Pancreas (tissue), 10 donors: Measurements from ENCODE around the gene EOLA1. TPM values are rescaled to one million over a fixed set of nuclear protein-coding genes. Genes with fewer than 3 reads are reported as not detected.
"Not testable (repeated sequence)": the region's sequence is repeated elsewhere in the genome, so short reads cannot be mapped to it uniquely, and the experiment has no call there.

Source experiments
- ATAC-seq, 4 donors: fragments of 200-7000 bp; cut with Tn5 transposase; one replicate each; pipeline versions ENCODE4 v1.8.0 to v1.9.1; 2020; ENCODE audit warnings: mild to moderate bottlenecking in 4 of 4, moderate library complexity in 4 of 4
- DNase-seq, 6 donors: peaks; one replicate each; pipeline ENCODE4 v3.0.0-alpha.2; 2020
- FAIRE-seq: peaks from 2 replicates; lab custom pipeline; 2012; peaks lifted over from hg19 to GRCh38; lab: Jason Lieb, UNC
- H3K27ac ChIP-seq, 4 donors: fragments of 200-600 bp; sonication (generic); 1 replicate in 3 of 4; 2 replicates in 1 of 4; pipeline versions ENCODE4 v1.5.0 to v1.8.0; 2020
- H3K27me3 ChIP-seq, 4 donors: fragments of 200-600 bp; one replicate each; pipeline ENCODE4 v1.8.0; 2021
- H3K36me3 ChIP-seq, 3 donors: fragments of 200-600 bp; sonication (generic) in 1 of 3; one replicate each; pipeline versions ENCODE4 v1.5.0 to v1.8.0; 2020 to 2021
- H3K4me1 ChIP-seq, 3 donors: fragments of 200-600 bp; one replicate each; pipeline ENCODE4 v1.8.0; 2021
- H3K4me3 ChIP-seq, 4 donors: fragments of 200-600 bp; sonication (generic) in 2 of 4; one replicate each; pipeline versions ENCODE4 v1.5.0 to v1.8.0; 2020 to 2021
- H3K9me3 ChIP-seq, 4 donors: fragments of 200-600 bp; one replicate each; pipeline ENCODE4 v1.8.0; 2021
- WGBS, 2 donors: extraction: QIAGEN DNeasy Blood & Tissue Kit; methylation state at CpG; one replicate each; pipeline ENCODE4 v1.1.7; 2013; 5-methylcytosine and 5-hydroxymethylcytosine counted together
- intact Hi-C, 3 donors: fragments of 100-400 bp; cut with DNase I; formaldehyde crosslinking; loops; one replicate each; pipeline versions ENCODE4 v1.11.1 to v1.14.2; 2022
- polyA plus RNA-seq, 2 donors: library from polyadenylated mRNA; stranded (reverse); fragments of 200-250 nt; gene quantifications; one replicate each; pipeline ENCODE4 v1.2.3, GENCODE V29; 2013
- total RNA-seq, 6 donors: library from RNA; stranded (reverse); fragmentation: NEBNext Ultra II Directional in 4 of 6; extraction: Animal tissue kit (Norgen Biotek cat#: 25700) in 4 of 6; gene quantifications; one replicate each; pipeline versions ENCODE4 v1.2.1 to v1.2.4, GENCODE V29; 2021 to 2023
- TF ChIP-seq, protein P1 (sequence below), 4 donors: fragments of 200-600 bp; sonication (generic) in 3 of 4; IDR thresholded peaks; one replicate each; pipeline versions ENCODE4 v1.5.0 to v1.8.0; 2021; ENCODE audit warnings: antibody characterized with exemption in 4 of 4
- donor health status: healthy with polysubstance abuse.
- donor health status: DM: no; HTN: no; CAD: no; lungs with moderate emphysema.
- donor health status: DM: no; HTN: no; CAD: no.
- donor health status: control.
- donor health status: control.
- donor health status: Bipolar disorder and iron deficiency.
- donor health status: DM: yes; HTN: yes; CAD: no.
- donor health status: DM: no; HTN: no; CAD: no.
- donor health status: DM: no; HTN: no; CAD: no.
- donor health status: DM: yes; HTN: yes; CAD: no.

Gene EOLA1
- total and polyA plus RNA-seq, 8 donors, result 11.0 to 19.1 (median 11.7) TPM

DNA sequence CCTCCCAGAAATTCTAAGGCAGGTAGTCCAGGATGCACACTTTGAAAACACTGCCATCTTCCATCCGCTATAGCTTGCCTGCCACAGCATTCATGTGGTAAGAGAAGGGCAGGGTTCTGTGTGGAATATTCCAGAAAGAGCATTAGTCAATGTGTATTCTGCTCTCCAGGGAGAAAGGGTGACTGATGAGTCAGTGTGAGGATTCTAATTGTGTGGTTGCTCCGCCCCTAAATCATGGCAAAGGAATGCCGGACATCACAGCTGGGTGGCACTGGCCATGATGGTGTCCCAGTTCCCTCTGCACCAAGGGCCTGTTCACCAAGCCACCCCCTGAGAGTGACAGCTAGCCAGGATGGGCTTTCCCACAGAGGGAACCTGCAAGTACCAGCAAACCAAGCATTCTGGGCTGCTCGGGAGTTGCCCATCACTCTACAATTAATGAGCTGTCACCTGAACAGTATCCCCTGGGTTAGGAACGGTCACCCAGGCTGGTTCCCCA, 45.2 kb upstream of the EOLA1 start:
- Histone ChIP-seq H3K4me3 (no peak overlapping the region), H3K27ac (no peak overlapping the region), H3K4me1 (no peaks in the 10 kb centered on the region), H3K36me3 (peaks cover 0 to 12% (median 0%) of the 10 kb centered on the region in 3 donors), H3K27me3 (no peaks in the 10 kb centered on the region), H3K9me3 (no peaks in the 10 kb centered on the region)
- DNase-seq, result no peak
- TF ChIP-seq, protein P1, sequence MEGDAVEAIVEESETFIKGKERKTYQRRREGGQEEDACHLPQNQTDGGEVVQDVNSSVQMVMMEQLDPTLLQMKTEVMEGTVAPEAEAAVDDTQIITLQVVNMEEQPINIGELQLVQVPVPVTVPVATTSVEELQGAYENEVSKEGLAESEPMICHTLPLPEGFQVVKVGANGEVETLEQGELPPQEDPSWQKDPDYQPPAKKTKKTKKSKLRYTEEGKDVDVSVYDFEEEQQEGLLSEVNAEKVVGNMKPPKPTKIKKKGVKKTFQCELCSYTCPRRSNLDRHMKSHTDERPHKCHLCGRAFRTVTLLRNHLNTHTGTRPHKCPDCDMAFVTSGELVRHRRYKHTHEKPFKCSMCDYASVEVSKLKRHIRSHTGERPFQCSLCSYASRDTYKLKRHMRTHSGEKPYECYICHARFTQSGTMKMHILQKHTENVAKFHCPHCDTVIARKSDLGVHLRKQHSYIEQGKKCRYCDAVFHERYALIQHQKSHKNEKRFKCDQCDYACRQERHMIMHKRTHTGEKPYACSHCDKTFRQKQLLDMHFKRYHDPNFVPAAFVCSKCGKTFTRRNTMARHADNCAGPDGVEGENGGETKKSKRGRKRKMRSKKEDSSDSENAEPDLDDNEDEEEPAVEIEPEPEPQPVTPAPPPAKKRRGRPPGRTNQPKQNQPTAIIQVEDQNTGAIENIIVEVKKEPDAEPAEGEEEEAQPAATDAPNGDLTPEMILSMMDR (IDR thresholded peaks at IDR 0.05), result no peak
- 69 to 91% methylated on average over 5 of the region's 5 CpGs for WGBS, 2 donors
- ATAC-seq, result peak in 3 of 4 donors; percentile 32 to 63 (median 52)
- FAIRE-seq, result no peak
- intact Hi-C loops, result no loop called here

DNA sequence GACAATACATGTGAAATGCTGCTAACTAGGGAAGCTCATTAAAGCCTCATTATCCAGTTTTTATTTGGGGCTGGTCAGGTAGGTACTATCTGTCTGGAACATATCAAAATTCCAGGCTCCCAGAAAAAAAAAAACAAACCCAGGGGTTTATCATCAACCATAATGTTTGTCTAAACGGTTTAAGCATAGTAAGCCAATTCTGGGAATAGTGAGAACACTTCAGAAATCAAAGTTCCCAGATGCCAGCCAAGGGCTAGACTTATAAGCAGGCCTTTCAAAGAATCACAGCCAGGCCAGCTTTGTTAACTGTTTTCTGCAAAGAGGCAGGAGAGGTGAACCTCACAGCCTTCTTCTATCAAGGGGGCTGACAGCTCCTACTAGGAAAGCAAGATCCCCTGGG, 43.8 kb upstream of the EOLA1 start:
- TF ChIP-seq, protein P1 (IDR thresholded peaks at IDR 0.05), result no peak
- no peak overlapping the region for H3K4me3 ChIP-seq
- DNase-seq (no peak), ATAC-seq (no peak), FAIRE-seq (no peak)
- H3K36me3 ChIP-seq, result peaks cover 0 to 12% (median 0%) of the 10 kb centered on the region in 3 donors
- H3K9me3 ChIP-seq, result no peaks in the 10 kb centered on the region
- H3K4me1 ChIP-seq, result no peaks in the 10 kb centered on the region
- intact Hi-C loops, result no loop called here
- H3K27ac ChIP-seq, result no peak overlapping the region
- no peaks in the 10 kb centered on the region for H3K27me3 ChIP-seq
- whole genome bisulfite sequencing, 2 donors, result 3 to 14% methylated on average over 1 of the region's 1 CpG

DNA sequence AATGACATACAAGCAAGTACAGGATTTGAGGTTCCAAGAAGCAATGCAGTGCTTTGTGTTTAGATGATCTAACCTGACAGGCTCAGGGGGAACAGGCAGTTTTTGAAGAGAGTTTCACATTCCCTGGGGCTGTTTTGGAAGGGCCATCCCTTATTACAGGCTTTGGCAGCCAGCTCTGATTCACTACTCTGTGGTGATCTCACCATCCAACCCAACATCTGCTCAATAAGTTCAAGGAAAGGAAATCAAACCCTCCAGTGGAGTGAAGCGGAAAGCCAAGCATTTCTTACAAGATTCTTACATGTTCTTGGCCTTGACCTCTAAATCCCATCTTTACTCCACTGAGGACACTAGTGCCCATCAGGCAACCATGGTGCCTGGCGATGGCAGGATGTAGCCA, 43.2 kb upstream of the EOLA1 start:
- Histone ChIP-seq H3K4me1 (no peaks in the 10 kb centered on the region), H3K4me3 (no peak overlapping the region), H3K27me3 (no peaks in the 10 kb centered on the region), H3K27ac (no peak overlapping the region), H3K36me3 (peaks cover 0 to 12% (median 0%) of the 10 kb centered on the region in 3 donors), H3K9me3 (no peaks in the 10 kb centered on the region)
- DNase-seq (no peak), ATAC-seq (no peak), FAIRE-seq (no peak)
- TF ChIP-seq, protein P1 (IDR thresholded peaks at IDR 0.05), result no peak
- intact Hi-C loops, result no loop called here
- WGBS, 2 donors, result 75 to 96% methylated on average over 2 of the region's 2 CpGs

DNA sequence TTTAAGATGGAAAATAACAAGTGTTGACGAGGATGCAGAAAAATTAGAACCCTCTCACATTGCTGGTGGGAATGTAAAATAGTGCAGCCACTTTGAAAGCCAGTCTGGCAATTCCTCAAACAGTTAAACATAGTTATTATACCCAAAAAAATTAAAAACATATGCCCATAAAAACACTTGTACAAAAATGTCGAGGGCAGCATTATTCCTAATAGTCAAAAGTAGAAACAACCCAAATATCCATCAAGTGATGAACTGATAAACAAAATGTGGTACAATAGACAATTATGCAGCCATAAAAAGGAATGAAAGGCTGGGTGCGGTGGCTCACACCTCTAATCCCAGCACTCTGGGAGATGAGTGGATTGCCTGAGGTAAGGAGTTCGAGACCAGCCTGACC, 42.0 kb upstream of the EOLA1 start:
- intact Hi-C loops, result no loop called here
- Histone ChIP-seq H3K4me1 (no peaks in the 10 kb centered on the region), H3K9me3 (no peaks in the 10 kb centered on the region), H3K27me3 (no peaks in the 10 kb centered on the region), H3K27ac (no peak overlapping the region), H3K36me3 (peaks cover 0 to 12% (median 0%) of the 10 kb centered on the region in 3 donors), H3K4me3 (no peak overlapping the region)
- TF ChIP-seq, protein P1 (IDR thresholded peaks at IDR 0.05), result no peak
- no peak for DNase-seq
- FAIRE-seq, result no peak
- no peak for ATAC-seq
- WGBS, 2 donors, result 81 to 96% methylated on average over 4 of the region's 4 CpGs

DNA sequence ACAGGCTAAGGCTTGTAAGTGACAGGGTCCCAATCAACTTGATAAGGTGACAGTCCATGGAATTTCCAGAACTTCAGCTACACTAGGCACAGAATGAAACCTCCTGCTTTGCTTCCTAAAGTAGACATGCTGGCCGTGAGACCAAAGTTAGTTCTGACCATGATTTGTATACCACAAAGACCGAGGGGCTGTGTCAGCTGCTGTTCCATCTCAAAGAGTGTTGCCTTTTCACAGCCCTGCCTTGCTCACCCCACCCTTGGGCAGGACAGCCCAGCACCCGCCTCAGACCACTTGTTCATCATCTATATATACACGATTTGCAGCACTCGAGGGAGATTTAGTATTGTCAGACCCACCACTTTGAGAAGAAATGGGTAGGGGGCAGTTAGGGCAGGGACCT, 41.0 kb upstream of the EOLA1 start:
- H3K4me1 ChIP-seq, result no peaks in the 10 kb centered on the region
- intact Hi-C loops, result no loop called here
- ATAC-seq (no peak), FAIRE-seq (no peak), DNase-seq (no peak)
- WGBS, 2 donors, result 57 to 70% methylated on average over 5 of the region's 5 CpGs
- H3K4me3 ChIP-seq, result no peak overlapping the region
- H3K27me3 ChIP-seq, result no peaks in the 10 kb centered on the region
- TF ChIP-seq, protein P1 (IDR thresholded peaks at IDR 0.05), result no peak
- no peak overlapping the region for H3K27ac ChIP-seq
- H3K9me3 ChIP-seq, result no peaks in the 10 kb centered on the region
- peaks cover 0 to 12% (median 0%) of the 10 kb centered on the region in 3 donors for H3K36me3 ChIP-seq

DNA sequence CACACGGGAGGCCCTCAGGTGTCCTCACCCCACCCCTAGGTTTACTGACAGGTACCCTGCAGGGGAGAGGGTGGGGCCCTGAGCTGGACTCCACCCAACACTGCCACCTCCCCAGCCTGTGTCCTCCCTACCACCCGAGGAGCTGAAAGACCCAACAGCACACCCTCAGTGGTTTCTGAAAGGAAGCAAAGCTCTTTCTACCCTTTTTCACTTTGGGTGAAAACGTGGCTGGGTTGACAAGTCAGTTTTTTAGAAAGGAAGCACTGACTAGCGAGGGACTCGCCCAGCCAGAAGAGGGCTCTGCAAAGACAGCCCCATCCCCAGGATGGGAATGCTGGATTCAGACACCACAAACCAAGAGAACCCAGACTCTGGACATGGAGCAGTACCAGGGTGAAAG, 37.9 kb upstream of the EOLA1 start:
- 50 to 63% methylated on average over 5 of the region's 5 CpGs for WGBS, 2 donors
- H3K9me3 ChIP-seq, H3K4me3 ChIP-seq, FAIRE-seq, intact Hi-C loops, H3K27me3 ChIP-seq, ATAC-seq, H3K4me1 ChIP-seq, H3K36me3 ChIP-seq, H3K27ac ChIP-seq, DNase-seq: not testable (repeated sequence)

DNA sequence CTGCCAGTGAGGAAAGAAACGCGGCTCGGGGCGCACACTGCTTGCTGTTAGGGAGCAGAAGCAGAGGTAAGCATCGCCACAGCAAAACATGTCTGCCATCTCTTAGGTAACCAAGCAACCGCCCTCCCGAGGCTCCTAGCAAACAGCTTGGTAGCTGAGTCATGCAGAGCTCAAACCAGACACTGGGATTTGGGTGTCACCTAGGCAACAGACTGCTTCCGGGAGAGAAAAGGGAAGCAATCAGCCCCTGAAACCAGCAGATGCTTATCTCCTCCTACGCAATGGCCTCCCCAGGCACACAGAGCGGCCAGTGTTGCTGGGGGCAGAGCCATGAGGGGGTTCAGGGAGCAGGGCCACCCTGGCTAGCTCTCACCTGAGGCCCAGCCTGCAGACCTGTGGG, 37.4 kb upstream of the EOLA1 start:
- intact Hi-C loops, H3K4me1 ChIP-seq, H3K27me3 ChIP-seq, H3K27ac ChIP-seq, H3K4me3 ChIP-seq, H3K36me3 ChIP-seq, H3K9me3 ChIP-seq: not testable (repeated sequence)
- FAIRE-seq, result peak; percentile 81
- 50 to 65% methylated on average over 5 to 6 of the region's 10 CpGs for WGBS, 2 donors
- peak in 1 of 6 donors; percentile 13 for DNase-seq
- peak in 3 of 4 donors; percentile 43 to 75 (median 53) for ATAC-seq
